ENCODE measurements around the gene C1QTNF8. TPM values are rescaled to one million over a fixed set of nuclear protein-coding genes. Genes with fewer than 3 reads are reported as not detected.

C1QTNF8 gene
- total RNA-seq, 1 experiment from 2014 or later: 0.27 TPM

DNA sequence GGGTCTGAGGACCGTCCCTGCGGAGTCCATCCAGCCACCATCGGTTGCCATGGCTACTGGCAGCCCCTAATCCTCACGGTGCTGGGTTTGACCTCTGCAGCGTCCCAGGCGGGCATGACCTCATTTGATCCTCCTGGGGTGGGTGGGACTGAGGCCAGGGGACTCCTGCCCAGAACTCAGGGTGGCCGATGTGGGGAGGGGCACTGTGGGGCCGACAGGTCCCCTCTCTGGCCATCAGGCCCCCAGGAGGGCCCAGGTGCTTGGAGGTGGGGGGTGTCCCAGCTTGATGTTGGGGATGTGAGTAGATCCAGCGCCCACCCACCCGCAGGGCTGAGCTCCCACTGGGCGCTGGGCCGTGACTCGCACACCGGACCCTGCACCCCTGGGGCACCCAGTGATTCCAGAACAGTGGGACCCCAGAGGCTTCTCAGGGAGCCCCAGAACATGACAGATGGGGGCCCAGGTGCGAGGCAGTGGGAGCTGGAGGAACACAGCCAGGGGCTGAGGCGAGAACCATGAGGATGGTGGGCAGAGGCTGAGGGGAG lies 25.1 kb downstream of the C1QTNF8 start:
- H3K9ac ChIP-seq (ENCODE audit: low read length): no peak overlapping the region
- H3K4me1 ChIP-seq (ENCODE audit: control insufficient read depth in 1 of 2, insufficient read depth in 2 of 2, low read length in 2 of 2): peaks cover 14 to 19% of the 10 kb centered on the region in 2 experiments; a peak in 3 of 4 replicates
- intact Hi-C loops (cut with micrococcal nuclease): no loop called here
- no peak overlapping the region for H3K27ac ChIP-seq (ENCODE audit: low read depth, low read length)
- H3K36me3 ChIP-seq (ENCODE audit: control insufficient read depth in 1 of 2, insufficient read depth in 2 of 2, low read length in 2 of 2): no peaks in the 10 kb centered on the region
- TF ChIP-seq ELF1 (IDR thresholded peaks at IDR 0.05; ENCODE audit: borderline replicate concordance, low read depth): no peak
- no peak for TF ChIP-seq CEBPB (IDR thresholded peaks at IDR 0.05; ENCODE audit: low read depth)
- TF ChIP-seq TCF7L2 (IDR thresholded peaks at IDR 0.05; ENCODE audit: borderline replicate concordance, extremely low read depth, insufficient read depth, insufficient read length): no peak
- no peaks in the 10 kb centered on the region for H3K9me2 ChIP-seq (ENCODE audit: insufficient read depth)
- ChIA-PET RAD21 (ENCODE audit: low non-redundant PET in 1 of 2, low total read pairs in 2 of 2, uncharacterized antibody in 2 of 2, unreplicated experiment in 2 of 2) (no interaction called here), POLR2A (no interaction called here), CTCF (interaction anchor here (1.9 kb wide), 1 partner anchor 14 kb away, joined by 8 read pairs; no protein-coding TSS in a partner anchor)
- H4K20me1 ChIP-seq (ENCODE audit: insufficient read depth): no peaks in the 10 kb centered on the region
- no peaks in the 10 kb centered on the region for H3K9me3 ChIP-seq (ENCODE audit: control insufficient read depth in 1 of 2, insufficient read depth in 1 of 2, low read depth in 1 of 2, low read length in 2 of 2)
- ATAC-seq: no peak
- no peak for DNase-seq (ENCODE audit: low read depth, low spot score)
- no peaks in the 10 kb centered on the region for H3K27me3 ChIP-seq (ENCODE audit: insufficient read depth, low read length)
- H2AFZ ChIP-seq (ENCODE audit: low read depth, low read length, poor library complexity, severe bottlenecking): no peak overlapping the region
- H3K79me2 ChIP-seq (ENCODE audit: insufficient read depth, low read length): no peaks in the 10 kb centered on the region
- H3K4me2 ChIP-seq (ENCODE audit: low read length): no peak overlapping the region
- H3K4me3 ChIP-seq (replicated peaks in 1 of 2; ENCODE audit: low read depth in 1 of 2, low read length in 2 of 2): no peak overlapping the region
- BruUV-seq (replicated peaks): no TSS peak

DNA sequence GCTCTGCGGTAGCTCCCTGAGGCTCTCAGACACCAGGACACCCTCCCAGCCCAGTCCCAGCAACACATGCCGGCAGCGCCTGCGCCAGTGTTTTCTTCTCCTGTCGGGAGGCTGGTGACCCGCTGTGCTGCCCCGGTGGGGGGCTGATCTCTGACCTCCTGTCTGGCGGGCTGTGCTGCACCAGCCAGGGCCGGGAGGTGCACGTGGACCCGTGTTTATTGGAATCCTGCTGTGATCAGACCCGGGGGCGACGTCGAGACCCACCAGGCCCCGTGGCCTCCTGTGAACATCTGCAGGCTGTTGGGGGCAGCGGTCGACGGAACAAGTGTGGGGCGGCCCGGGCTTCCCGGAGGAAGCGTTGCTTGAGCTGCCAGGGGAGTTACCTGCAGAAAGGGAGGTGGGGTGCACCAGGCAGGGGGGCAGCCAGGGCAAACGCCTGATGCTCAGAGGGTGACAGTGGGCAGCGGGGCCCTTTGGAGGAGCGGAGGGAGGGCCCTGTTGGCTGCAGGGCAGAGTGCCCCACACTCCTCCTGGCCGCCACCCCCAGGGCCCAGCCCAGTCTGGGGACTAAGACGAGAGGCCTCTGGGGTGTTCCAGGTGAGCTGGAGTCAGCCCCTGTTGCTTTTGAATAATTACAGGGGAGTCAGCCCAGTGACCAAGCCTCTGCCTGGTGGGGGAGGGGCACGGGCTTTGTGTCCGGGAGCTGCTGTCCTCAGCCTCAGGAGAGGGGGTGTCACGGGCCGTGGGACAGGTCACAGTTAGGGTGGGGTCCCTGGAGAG lies 25.8 kb downstream of the C1QTNF8 start:
- Histone ChIP-seq H3K4me3 (replicated peaks in 1 of 2; ENCODE audit: low read depth in 1 of 2, low read length in 2 of 2) (no peak overlapping the region), H3K9ac (ENCODE audit: low read length) (no peak overlapping the region), H3K9me2 (ENCODE audit: insufficient read depth) (no peaks in the 10 kb centered on the region), H3K27ac (ENCODE audit: low read depth, low read length) (no peak overlapping the region), H3K36me3 (ENCODE audit: control insufficient read depth in 1 of 2, insufficient read depth in 2 of 2, low read length in 2 of 2) (no peaks in the 10 kb centered on the region), H3K4me1 (ENCODE audit: control insufficient read depth in 1 of 2, insufficient read depth in 2 of 2, low read length in 2 of 2) (peaks cover 14 to 19% of the 10 kb centered on the region in 2 experiments; a peak in 3 of 4 replicates), H4K20me1 (ENCODE audit: insufficient read depth) (no peaks in the 10 kb centered on the region), H3K27me3 (ENCODE audit: insufficient read depth, low read length) (no peaks in the 10 kb centered on the region), H3K79me2 (ENCODE audit: insufficient read depth, low read length) (no peaks in the 10 kb centered on the region), H3K9me3 (ENCODE audit: control insufficient read depth in 1 of 2, insufficient read depth in 1 of 2, low read depth in 1 of 2, low read length in 2 of 2) (no peaks in the 10 kb centered on the region), H2AFZ (ENCODE audit: low read depth, low read length, poor library complexity, severe bottlenecking) (no peak overlapping the region), H3K4me2 (ENCODE audit: low read length) (no peak overlapping the region)
- POLR2A ChIA-PET: no interaction called here
- no peak for ATAC-seq
- no TSS peak for BruUV-seq (replicated peaks)
- CTCF ChIA-PET: interaction anchor here (1.9 kb wide), 1 partner anchor 13 kb away, joined by 8 read pairs; no protein-coding TSS in a partner anchor
- DNase-seq (ENCODE audit: low read depth, low spot score): no peak
- RAD21 ChIA-PET (ENCODE audit: low non-redundant PET in 1 of 2, low total read pairs in 2 of 2, uncharacterized antibody in 2 of 2, unreplicated experiment in 2 of 2): no interaction called here
- intact Hi-C loops (cut with micrococcal nuclease): no loop called here
- TF ChIP-seq, protein P1, sequence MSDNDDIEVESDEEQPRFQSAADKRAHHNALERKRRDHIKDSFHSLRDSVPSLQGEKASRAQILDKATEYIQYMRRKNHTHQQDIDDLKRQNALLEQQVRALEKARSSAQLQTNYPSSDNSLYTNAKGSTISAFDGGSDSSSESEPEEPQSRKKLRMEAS (IDR thresholded peaks at IDR 0.05): no peak
- no peak for TF ChIP-seq ZNF274 (IDR thresholded peaks at IDR 0.05; ENCODE audit: low read depth, low read length)
- TF ChIP-seq, protein P2, sequence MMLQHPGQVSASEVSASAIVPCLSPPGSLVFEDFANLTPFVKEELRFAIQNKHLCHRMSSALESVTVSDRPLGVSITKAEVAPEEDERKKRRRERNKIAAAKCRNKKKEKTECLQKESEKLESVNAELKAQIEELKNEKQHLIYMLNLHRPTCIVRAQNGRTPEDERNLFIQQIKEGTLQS (IDR thresholded peaks at IDR 0.05): no peak
- no peak for TF ChIP-seq EZH2 (IDR thresholded peaks at IDR 0.05)
- no peak for TF ChIP-seq TCF7L2 (IDR thresholded peaks at IDR 0.05; ENCODE audit: borderline replicate concordance, extremely low read depth, insufficient read depth, insufficient read length)
- TF ChIP-seq ZFX (IDR thresholded peaks at IDR 0.05): no peak
- no peak for TF ChIP-seq POLR2A (IDR thresholded peaks at IDR 0.05; ENCODE audit: borderline replicate concordance, extremely low read depth, insufficient read depth, insufficient read length)
- TF ChIP-seq, protein P3, sequence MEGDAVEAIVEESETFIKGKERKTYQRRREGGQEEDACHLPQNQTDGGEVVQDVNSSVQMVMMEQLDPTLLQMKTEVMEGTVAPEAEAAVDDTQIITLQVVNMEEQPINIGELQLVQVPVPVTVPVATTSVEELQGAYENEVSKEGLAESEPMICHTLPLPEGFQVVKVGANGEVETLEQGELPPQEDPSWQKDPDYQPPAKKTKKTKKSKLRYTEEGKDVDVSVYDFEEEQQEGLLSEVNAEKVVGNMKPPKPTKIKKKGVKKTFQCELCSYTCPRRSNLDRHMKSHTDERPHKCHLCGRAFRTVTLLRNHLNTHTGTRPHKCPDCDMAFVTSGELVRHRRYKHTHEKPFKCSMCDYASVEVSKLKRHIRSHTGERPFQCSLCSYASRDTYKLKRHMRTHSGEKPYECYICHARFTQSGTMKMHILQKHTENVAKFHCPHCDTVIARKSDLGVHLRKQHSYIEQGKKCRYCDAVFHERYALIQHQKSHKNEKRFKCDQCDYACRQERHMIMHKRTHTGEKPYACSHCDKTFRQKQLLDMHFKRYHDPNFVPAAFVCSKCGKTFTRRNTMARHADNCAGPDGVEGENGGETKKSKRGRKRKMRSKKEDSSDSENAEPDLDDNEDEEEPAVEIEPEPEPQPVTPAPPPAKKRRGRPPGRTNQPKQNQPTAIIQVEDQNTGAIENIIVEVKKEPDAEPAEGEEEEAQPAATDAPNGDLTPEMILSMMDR (IDR thresholded peaks at IDR 0.05 in 2 of 3, conservative IDR thresholded peaks at IDR 0.05 in 1 of 3; ENCODE audit: borderline replicate concordance in 1 of 3, insufficient read depth in 1 of 3, low read depth in 2 of 3, low read length in 2 of 3): no peak
- TF ChIP-seq SIN3A (IDR thresholded peaks at IDR 0.05; ENCODE audit: low read depth): no peak
- TF ChIP-seq SRF (IDR thresholded peaks at IDR 0.05; ENCODE audit: low read depth): no peak
- no peak for TF ChIP-seq CEBPB (IDR thresholded peaks at IDR 0.05; ENCODE audit: low read depth)
- no peak for TF ChIP-seq CBX3 (IDR thresholded peaks at IDR 0.05; ENCODE audit: low read depth)
- TF ChIP-seq, protein P4, sequence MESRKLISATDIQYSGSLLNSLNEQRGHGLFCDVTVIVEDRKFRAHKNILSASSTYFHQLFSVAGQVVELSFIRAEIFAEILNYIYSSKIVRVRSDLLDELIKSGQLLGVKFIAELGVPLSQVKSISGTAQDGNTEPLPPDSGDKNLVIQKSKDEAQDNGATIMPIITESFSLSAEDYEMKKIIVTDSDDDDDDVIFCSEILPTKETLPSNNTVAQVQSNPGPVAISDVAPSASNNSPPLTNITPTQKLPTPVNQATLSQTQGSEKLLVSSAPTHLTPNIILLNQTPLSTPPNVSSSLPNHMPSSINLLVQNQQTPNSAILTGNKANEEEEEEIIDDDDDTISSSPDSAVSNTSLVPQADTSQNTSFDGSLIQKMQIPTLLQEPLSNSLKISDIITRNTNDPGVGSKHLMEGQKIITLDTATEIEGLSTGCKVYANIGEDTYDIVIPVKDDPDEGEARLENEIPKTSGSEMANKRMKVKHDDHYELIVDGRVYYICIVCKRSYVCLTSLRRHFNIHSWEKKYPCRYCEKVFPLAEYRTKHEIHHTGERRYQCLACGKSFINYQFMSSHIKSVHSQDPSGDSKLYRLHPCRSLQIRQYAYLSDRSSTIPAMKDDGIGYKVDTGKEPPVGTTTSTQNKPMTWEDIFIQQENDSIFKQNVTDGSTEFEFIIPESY (IDR thresholded peaks at IDR 0.05; ENCODE audit: extremely low read depth, insufficient replicate concordance, low read length): no peak
- no peak for TF ChIP-seq EZH2phosphoT487 (IDR thresholded peaks at IDR 0.05; ENCODE audit: borderline replicate concordance)
